WI38 (cell line): ENCODE results near the gene PRKAR1B.
"Not testable (repeated sequence)": the region's sequence is repeated elsewhere in the genome, so short reads cannot be mapped to it uniquely, and the experiment has no call there.

Experiments
- H3K4me3 ChIP-seq: 2 replicates; pipeline ENCODE4 v1.5.1; 2011; ENCODE audit warnings: low read depth, mild to moderate bottlenecking, control low read depth, low read length
- CTCF ChIP-seq: IDR thresholded peaks from 2 replicates; pipeline ENCODE4 v1.5.1; 2012; ENCODE audit warnings: low read depth, mild to moderate bottlenecking, control low read depth, low read length

Gene PRKAR1B

GRCh38 chr7:552868-553635 lies 174.0 kb downstream of the PRKAR1B start:
- no peak for TF ChIP-seq CTCF
- no peak overlapping the region for H3K4me3 ChIP-seq

- not testable (repeated sequence) for H3K4me3 ChIP-seq
Measured at GRCh38 chr7:552151-552867, 174.8 kb downstream of the PRKAR1B start.

GRCh38 chr7:551615-551970 lies 175.5 kb downstream of the PRKAR1B start:
- H3K4me3 ChIP-seq = not testable (repeated sequence)

- TF ChIP-seq CTCF = no peak
- no peak overlapping the region for H3K4me3 ChIP-seq
Measured at GRCh38 chr7:550881-551614, 176.0 kb downstream of the PRKAR1B start.

GRCh38 chr7:549891-550625 lies 177.0 kb downstream of the PRKAR1B start:
- no peak overlapping the region for H3K4me3 ChIP-seq
- no peak for TF ChIP-seq CTCF

GRCh38 chr7:549066-549890 lies 177.8 kb downstream of the PRKAR1B start:
- TF ChIP-seq CTCF = no peak
- H3K4me3 ChIP-seq = no peak overlapping the region

- no peak overlapping the region for H3K4me3 ChIP-seq
- TF ChIP-seq CTCF = no peak
Measured at GRCh38 chr7:548401-548800, 178.7 kb downstream of the PRKAR1B start.
